Epidermal melanocyte (primary cell): ENCODE measurements around the gene LRRC74A.
A peak's percentile ranks its signal among the peaks of the same experiment; 100 is the strongest.

Source experiments
- DNase-seq: peaks from one replicate; pipeline ENCODE4 v3.0.0; 2011; ENCODE audit warnings: low spot score; ENCODE audit not compliant: insufficient read length

LRRC74A gene

GRCh38 chr14:76826122-76826521 lies at the start of gene LRRC74A:
LRRC74A (plus strand) TSS chr14:76826408; CDS start chr14:76826698, 290 bp downstream.
- DNase-seq: no peak

- no peak for DNase-seq
These were observed 49.6 kb upstream of the LRRC74A start for GRCh38 chr14:76776428-76777251.

GRCh38 chr14:76777721-76778120 lies 48.5 kb upstream of the LRRC74A start:
- no peak for DNase-seq

GRCh38 chr14:76778546-76779215 lies 47.5 kb upstream of the LRRC74A start:
- no peak for DNase-seq

- DNase-seq: no peak
These were observed 46.8 kb upstream of the LRRC74A start for GRCh38 chr14:76779221-76780057.

- DNase-seq: no peak
These were observed 46.2 kb upstream of the LRRC74A start for GRCh38 chr14:76780058-76780345.

- no peak for DNase-seq
These were observed 45.8 kb upstream of the LRRC74A start for GRCh38 chr14:76780360-76780759.

- DNase-seq: no peak
These were observed 45.1 kb upstream of the LRRC74A start for GRCh38 chr14:76780875-76781647.

GRCh38 chr14:76781648-76782051 lies 44.6 kb upstream of the LRRC74A start:
- DNase-seq: no peak

GRCh38 chr14:76782115-76782884 lies 43.9 kb upstream of the LRRC74A start:
- no peak for DNase-seq

GRCh38 chr14:76782885-76783566 lies 43.2 kb upstream of the LRRC74A start:
- DNase-seq: no peak

GRCh38 chr14:76784266-76784874 lies 41.8 kb upstream of the LRRC74A start:
- DNase-seq: no peak

GRCh38 chr14:76784881-76785280 lies 41.3 kb upstream of the LRRC74A start:
- peak; percentile 87 for DNase-seq

GRCh38 chr14:76786601-76787000 lies 39.6 kb upstream of the LRRC74A start:
- no peak for DNase-seq

GRCh38 chr14:76792422-76792821 lies 33.8 kb upstream of the LRRC74A start:
- DNase-seq: no peak

- no peak for DNase-seq
These were observed 32.9 kb upstream of the LRRC74A start for GRCh38 chr14:76793324-76793723.

GRCh38 chr14:76793956-76794355 lies 32.3 kb upstream of the LRRC74A start:
- no peak for DNase-seq

- no peak for DNase-seq
These were observed 19.8 kb upstream of the LRRC74A start for GRCh38 chr14:76806446-76806845.

GRCh38 chr14:76808011-76808410 lies 18.2 kb upstream of the LRRC74A start:
- DNase-seq: no peak

- no peak for DNase-seq
These were observed 17.2 kb upstream of the LRRC74A start for GRCh38 chr14:76808990-76809389.
